CD4-positive, alpha-beta T cell (primary cell): ENCODE results near the gene CCDC51. TPM values are rescaled to one million over a fixed set of nuclear protein-coding genes. Genes with fewer than 3 reads are reported as not detected.
A peak's percentile ranks its signal among the peaks of the same experiment; 100 is the strongest.

ENCODE experiments used
- ATAC-seq: fragments of 200-7000 bp; cut with Tn5 transposase; one replicate; pipeline ENCODE4 v1.10.0; 2022; ENCODE audit warnings: mild to moderate bottlenecking; ENCODE audit not compliant: poor library complexity
- CTCF ChIA-PET: fragments of 350-600 bp; sonication (Branson Sonifier 250); formaldehyde crosslinking; loops from one replicate; lab custom pipeline; 2021; ENCODE audit warnings: antibody characterized with exemption, inconsistent platforms; lab: Charles Lee
- POLR2A ChIA-PET: fragments of 350-600 bp; sonication (Branson Sonifier 250); formaldehyde crosslinking; loops from one replicate; lab custom pipeline; 2021; ENCODE audit warnings: antibody characterized with exemption, inconsistent platforms; lab: Charles Lee
- DNase-seq, 14 experiments: peaks; one replicate each; pipeline ENCODE4 v3.0.0-alpha.2; 2013 to 2020; ENCODE audit warnings: mixed read lengths in 2 of 14
- H3K27ac ChIP-seq, 2 donors: one replicate each; pipeline versions ENCODE4 v1.5.1 to v1.7.0; 2013; ENCODE audit warnings: low read length in 2 of 2, low read depth in 1 of 2, mild to moderate bottlenecking in 1 of 2
- H3K27me3 ChIP-seq, 2 experiments: 1 replicate in 1 of 2; 2 replicates in 1 of 2; pipeline versions ENCODE4 v1.6.1 to v1.7.0; 2013; ENCODE audit warnings: low read length in 2 of 2, control low read depth in 1 of 2, mild to moderate bottlenecking in 1 of 2, moderate library complexity in 1 of 2; ENCODE audit not compliant: insufficient read depth in 2 of 2, control insufficient read depth in 1 of 2
- H3K36me3 ChIP-seq: one replicate; pipeline ENCODE4 v1.6.1; 2013; ENCODE audit warnings: low read length, control low read depth; ENCODE audit not compliant: insufficient read depth
- H3K4me1 ChIP-seq: one replicate; pipeline ENCODE4 v1.6.1; 2013; ENCODE audit warnings: low read length, control low read depth; ENCODE audit not compliant: insufficient read depth
- H3K4me3 ChIP-seq: one replicate; pipeline ENCODE4 v1.5.1; 2013; ENCODE audit warnings: mild to moderate bottlenecking, low read length, moderate library complexity
- H3K9me3 ChIP-seq, 2 experiments: 1 replicate in 1 of 2; 2 replicates in 1 of 2; pipeline versions ENCODE4 v1.6.1 to v1.7.0; 2013; ENCODE audit warnings: low read length in 2 of 2, mild to moderate bottlenecking in 2 of 2, control low read depth in 1 of 2, moderate library complexity in 1 of 2; ENCODE audit not compliant: control insufficient read depth in 1 of 2, insufficient read depth in 1 of 2
- H3K27ac Mint-ChIP-seq: one replicate; pipeline ENCODE4 v1.8.0; 2020; ENCODE audit warnings: mixed read lengths
- H3K27me3 Mint-ChIP-seq: one replicate; pipeline ENCODE4 v1.8.0; 2021; ENCODE audit warnings: mixed read lengths
- H3K36me3 Mint-ChIP-seq: one replicate; pipeline ENCODE4 v1.8.0; 2021; ENCODE audit warnings: low read depth, mixed read lengths
- H3K4me1 Mint-ChIP-seq: one replicate; pipeline ENCODE4 v1.8.0; 2021; ENCODE audit warnings: low read depth, mixed read lengths
- H3K4me3 Mint-ChIP-seq: one replicate; pipeline ENCODE4 v1.8.0; 2020; ENCODE audit warnings: mild to moderate bottlenecking, mixed read lengths
- H3K9me3 Mint-ChIP-seq: one replicate; pipeline ENCODE4 v1.8.0; 2020; ENCODE audit warnings: mixed read lengths
- CTCF ChIP-seq: fragments of 200-600 bp; IDR thresholded peaks from one replicate; pipeline ENCODE4 v1.8.0; 2022; ENCODE audit warnings: antibody characterized with exemption, mild to moderate bottlenecking
- intact Hi-C, 2 experiments: fragments of 100-400 bp; cut with DNase I in 1 of 2; cut with micrococcal nuclease in 1 of 2; formaldehyde crosslinking; loops; one replicate each; pipeline versions ENCODE4 v1.15.1 to v1.9.0; 2023 to 2025; cut with DNase I, micrococcal nuclease
- total RNA-seq, 174 experiments: library from RNA in 2 of 174; stranded (reverse) in 2 of 174; gene quantifications; one replicate each; pipeline ENCODE4 v1.2.3 and lab custom pipeline; 2021 to 2026

Gene CCDC51
- total RNA-seq, 2 experiments from 2014 or later = 5.5 to 5.8 TPM

GRCh38 chr3:48473617-48473952 lies 33.7 kb upstream of the CCDC51 start:
- H3K36me3 Mint-ChIP-seq = peaks cover 21% of the 10 kb centered on the region
- peaks cover 94% of the 10 kb centered on the region for H3K4me1 ChIP-seq
- no peaks in the 10 kb centered on the region for H3K27me3 Mint-ChIP-seq
- H3K4me3 ChIP-seq = peak overlapping the region; percentile 63
- CTCF ChIA-PET = interaction anchor here (0.9 to 3.1 kb wide), 7 partner anchors 26 to 75 kb away, joined by 3 to 22 read pairs (median 8); partner anchors contain the start of genes ATRIP and CCDC51
- POLR2A ChIA-PET = interaction anchor here (0.7 to 3.9 kb wide), 14 partner anchors 9 to 233 kb away, joined by 3 to 55 read pairs (median 6); partner anchors contain the start of genes ATRIP, CCDC51, PFKFB4 and SHISA5
- no peaks in the 10 kb centered on the region for H3K9me3 Mint-ChIP-seq
- ATAC-seq (no peak), DNase-seq (no peak)
- no peak for TF ChIP-seq CTCF
- H3K4me1 Mint-ChIP-seq = peaks cover 49% of the 10 kb centered on the region
- peak overlapping the region; percentile 89 for H3K4me3 Mint-ChIP-seq
- peak overlapping the region; percentile 92 to 97 for H3K27ac ChIP-seq
- H3K27ac Mint-ChIP-seq = peak overlapping the region; percentile 94
- no peaks in the 10 kb centered on the region for H3K27me3 ChIP-seq
- no peaks in the 10 kb centered on the region for H3K9me3 ChIP-seq
- intact Hi-C loops = loop anchor here (1.0 to 2.0 kb wide), 3 partner anchors 27 to 34 kb away; partner anchors contain the start of genes ATRIP (in 1 of the 2), CCDC51 (in 1 of the 2) and TMA7 (in 1 of the 2)
- H3K36me3 ChIP-seq = peaks cover 28% of the 10 kb centered on the region

GRCh38 chr3:48472923-48473616 lies 33.2 kb upstream of the CCDC51 start:
- H3K9me3 ChIP-seq = no peaks in the 10 kb centered on the region
- Mint-ChIP-seq H3K4me3 (peak overlapping the region; percentile 89), H3K4me1 (peaks cover 48% of the 10 kb centered on the region), H3K27me3 (no peaks in the 10 kb centered on the region), H3K36me3 (peaks cover 26% of the 10 kb centered on the region), H3K9me3 (no peaks in the 10 kb centered on the region), H3K27ac (peak overlapping the region; percentile 94)
- H3K36me3 ChIP-seq = peaks cover 33% of the 10 kb centered on the region
- intact Hi-C loops = loop anchor here (1.0 to 2.0 kb wide), 3 partner anchors 26 to 34 kb away; partner anchors contain the start of genes ATRIP (in 1 of the 2), CCDC51 (in 1 of the 2) and TMA7 (in 1 of the 2)
- ChIA-PET POLR2A (interaction anchor here (0.7 to 3.9 kb wide), 22 partner anchors 8 to 1854 kb away, joined by 3 to 55 read pairs (median 4); partner anchors contain the start of genes ATRIP, CCDC51, PFKFB4 and SHISA5), CTCF (interaction anchor here (0.9 to 3.1 kb wide), 8 partner anchors 9 to 76 kb away, joined by 3 to 22 read pairs (median 6); partner anchors contain the start of genes ATRIP and CCDC51)
- ATAC-seq = peak; percentile 87
- peak overlapping the region; percentile 92 to 97 for H3K27ac ChIP-seq
- DNase-seq = peak; percentile 86 to 99 (median 94)
- no peaks in the 10 kb centered on the region for H3K27me3 ChIP-seq
- H3K4me1 ChIP-seq = peaks cover 94% of the 10 kb centered on the region
- peak; percentile 28 for TF ChIP-seq CTCF
- H3K4me3 ChIP-seq = peak overlapping the region; percentile 63

- CTCF ChIA-PET = interaction anchor here (0.9 to 3.1 kb wide), 8 partner anchors 10 to 76 kb away, joined by 3 to 22 read pairs (median 6); partner anchors contain the start of genes ATRIP and CCDC51
- H3K9me3 Mint-ChIP-seq = no peaks in the 10 kb centered on the region
- Histone ChIP-seq H3K9me3 (no peaks in the 10 kb centered on the region), H3K36me3 (peaks cover 38% of the 10 kb centered on the region), H3K4me3 (peak overlapping the region; percentile 63), H3K27ac (peak overlapping the region; percentile 92 to 97), H3K27me3 (no peaks in the 10 kb centered on the region), H3K4me1 (peaks cover 94% of the 10 kb centered on the region)
- peak; percentile 25 for ATAC-seq
- POLR2A ChIA-PET = interaction anchor here (0.7 to 3.9 kb wide), 21 partner anchors 9 to 1855 kb away, joined by 3 to 55 read pairs (median 4); partner anchors contain the start of genes ATRIP, CCDC51, PFKFB4 and SHISA5
- peaks cover 48% of the 10 kb centered on the region for H3K4me1 Mint-ChIP-seq
- H3K27me3 Mint-ChIP-seq = no peaks in the 10 kb centered on the region
- H3K27ac Mint-ChIP-seq = peak overlapping the region; percentile 94
- H3K4me3 Mint-ChIP-seq = peak overlapping the region; percentile 89
- intact Hi-C loops = loop anchor here in 1 of 2 experiments (2.0 kb wide), 1 partner anchor 26 kb away; the partner anchor contains the start of gene ATRIP
- H3K36me3 Mint-ChIP-seq = peaks cover 31% of the 10 kb centered on the region
- TF ChIP-seq CTCF = no peak
- DNase-seq = no peak
These were observed 32.7 kb upstream of the CCDC51 start for GRCh38 chr3:48472673-48472922.
